Stimulated activated CD8-positive, alpha-beta memory T cell treated with anti-CD3 and anti-CD28 coated beads, Interleukin-15, amount 100 ng/mL, for 4 hours (primary cell): ENCODE data around the gene HOXB1.

ENCODE experiments used
- DNase-seq, 2 donors: peaks; one replicate each; pipeline ENCODE4 v3.0.0-alpha.2; 2020; ENCODE audit warnings: low read depth in 2 of 2

HOXB1 gene

DNA sequence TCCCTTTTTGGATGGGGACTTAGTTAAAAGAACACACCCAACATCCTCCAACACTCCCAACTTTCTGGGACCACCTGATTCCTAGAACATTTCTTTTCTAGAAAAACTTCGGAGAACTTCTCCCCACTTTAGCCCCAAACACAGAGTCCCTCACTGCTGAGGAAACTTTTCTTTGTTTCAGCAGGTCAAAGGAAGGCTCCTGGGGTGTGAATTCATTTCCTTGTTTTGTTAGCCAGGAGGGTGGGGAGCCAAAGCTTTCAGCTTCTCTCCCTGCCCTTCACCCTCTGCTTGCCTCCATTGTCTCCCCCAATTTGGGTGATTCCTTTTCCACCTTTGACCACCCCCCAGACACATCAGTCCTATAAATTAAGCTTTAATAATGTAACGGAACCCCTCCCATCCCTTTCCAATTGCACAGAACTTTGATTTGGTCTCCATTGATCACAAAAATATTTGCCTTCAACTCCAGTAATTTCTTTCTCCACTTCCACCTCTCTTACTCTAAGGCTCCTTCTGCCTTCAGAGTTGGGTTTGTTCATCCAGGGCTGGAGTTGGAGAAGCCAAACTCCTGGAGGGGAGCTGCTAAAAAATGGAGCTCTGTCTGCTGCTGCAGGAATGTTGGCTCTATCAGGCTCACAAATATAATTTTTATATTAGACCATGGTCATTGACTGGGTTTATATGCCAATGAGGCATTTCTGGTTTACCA is 37.0 kb upstream of the HOXB1 start:
- DNase-seq, result no peak

DNA sequence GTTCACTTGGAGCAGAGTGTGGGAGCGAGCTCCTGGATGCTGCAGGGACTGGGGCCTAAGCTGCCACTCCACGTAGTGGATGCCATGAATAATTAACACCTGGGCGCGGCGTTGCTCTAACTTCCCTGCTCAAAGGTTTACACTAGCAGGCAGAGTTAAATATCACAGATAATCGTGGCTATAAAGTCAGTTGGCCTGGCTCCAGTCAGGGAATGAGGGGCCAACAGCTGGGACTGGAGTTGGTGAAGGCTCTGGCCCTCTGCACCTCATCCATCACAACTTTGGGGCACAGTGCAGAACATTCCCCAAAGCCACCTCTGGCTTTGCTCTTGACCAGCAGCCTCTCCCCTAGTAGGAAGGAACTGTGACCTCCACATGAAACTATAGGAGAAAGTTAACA is 36.4 kb upstream of the HOXB1 start:
- no peak for DNase-seq

GRCh38 chr17:48566717-48567116 is 35.9 kb upstream of the HOXB1 start:
- no peak for DNase-seq

DNA sequence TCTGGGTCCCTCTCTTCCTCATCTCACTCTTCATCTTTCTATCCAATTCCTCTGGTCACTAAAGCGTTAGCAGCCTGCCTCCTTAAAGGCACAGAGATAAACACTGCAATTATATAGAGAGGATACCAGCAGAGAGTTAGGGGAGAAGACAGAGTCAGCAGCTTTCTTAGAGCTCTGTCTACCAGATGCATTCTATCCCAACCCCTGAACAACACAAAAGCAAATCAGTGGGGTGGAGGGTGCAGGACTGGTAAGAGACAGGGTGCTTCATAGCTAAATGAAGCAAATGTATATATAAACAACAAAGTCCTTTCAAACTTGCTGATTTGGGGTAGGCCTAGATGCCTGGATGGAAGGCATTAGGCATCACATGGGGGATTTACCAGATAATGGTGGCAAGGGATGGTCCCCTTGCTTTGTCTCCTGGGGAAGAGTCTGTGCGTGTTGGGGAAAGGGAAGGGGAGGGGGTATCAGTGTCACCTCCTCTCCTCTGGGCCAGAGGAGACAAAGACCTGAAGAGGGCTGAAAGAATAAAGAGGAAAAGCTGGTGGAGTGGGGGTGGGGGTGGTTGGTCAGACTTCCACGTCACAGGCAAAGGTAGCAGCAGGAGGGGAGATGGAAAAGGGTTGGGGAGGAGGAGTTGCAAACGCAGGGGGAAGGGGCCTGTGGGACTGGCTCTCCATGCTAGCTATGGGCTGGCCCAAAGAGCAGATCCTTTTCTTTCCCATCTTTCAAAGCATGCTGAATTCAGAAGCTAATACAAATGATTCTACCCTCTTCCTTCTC is 35.3 kb upstream of the HOXB1 start:
- no peak for DNase-seq

GRCh38 chr17:48565022-48565554 is 34.3 kb upstream of the HOXB1 start:
- DNase-seq, result no peak

DNA sequence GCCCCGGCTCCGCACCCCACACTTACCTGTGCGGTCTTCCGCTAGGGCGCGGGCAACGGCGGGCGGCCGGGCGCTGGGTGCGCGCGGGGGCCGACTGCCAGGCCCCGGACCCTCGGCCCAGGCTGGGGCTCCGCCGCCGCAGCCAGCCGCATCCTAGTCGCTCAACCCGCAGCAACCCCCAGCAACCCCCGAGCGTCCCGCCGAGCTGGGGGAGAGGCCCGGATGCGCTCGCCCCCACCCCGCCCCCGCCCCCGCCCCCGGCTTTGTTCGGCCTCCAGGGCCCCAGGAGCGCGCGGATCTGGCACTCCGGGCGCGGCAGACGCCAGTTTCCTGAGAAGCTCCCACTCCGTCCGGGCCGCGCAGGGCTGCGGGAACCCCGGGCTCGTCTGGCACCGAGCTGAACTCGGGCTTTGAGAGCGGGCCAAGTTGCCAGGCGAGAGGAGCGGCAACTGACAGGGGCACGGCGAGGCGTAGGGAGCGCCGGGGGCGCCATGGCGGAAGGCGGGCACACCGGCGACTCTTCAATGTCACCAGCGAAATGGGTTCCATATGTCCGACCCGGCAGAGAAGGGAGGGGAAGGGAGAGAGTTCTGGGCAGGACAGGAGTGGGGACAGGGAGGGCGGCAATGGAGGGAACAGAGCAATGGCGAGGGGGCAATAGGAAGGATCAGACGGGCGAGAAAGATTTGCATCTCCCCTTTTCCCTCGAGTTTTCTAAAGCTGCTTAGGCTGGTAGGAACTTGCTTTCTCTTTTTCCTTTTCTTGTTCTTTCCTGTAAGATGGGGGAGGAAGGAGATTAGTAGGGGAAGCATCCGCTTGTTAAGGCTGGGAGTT is 33.6 kb upstream of the HOXB1 start:
- no peak for DNase-seq

DNA sequence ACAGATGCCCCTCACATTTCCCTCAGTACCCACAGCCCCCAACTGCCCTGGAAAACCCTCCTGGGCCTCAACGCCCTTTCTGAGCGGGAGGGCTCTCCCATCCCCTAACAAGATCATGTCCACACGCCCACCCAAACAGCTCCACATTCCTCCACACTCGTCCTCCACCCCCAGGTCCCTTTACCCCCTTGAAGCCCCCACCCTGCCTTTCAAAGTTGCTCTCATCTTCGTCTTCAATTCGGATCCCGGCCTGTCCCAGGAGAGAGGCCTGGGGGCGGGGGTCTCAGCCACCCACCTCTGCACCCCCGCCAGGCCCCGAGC is 33.0 kb upstream of the HOXB1 start:
- no peak for DNase-seq

DNA sequence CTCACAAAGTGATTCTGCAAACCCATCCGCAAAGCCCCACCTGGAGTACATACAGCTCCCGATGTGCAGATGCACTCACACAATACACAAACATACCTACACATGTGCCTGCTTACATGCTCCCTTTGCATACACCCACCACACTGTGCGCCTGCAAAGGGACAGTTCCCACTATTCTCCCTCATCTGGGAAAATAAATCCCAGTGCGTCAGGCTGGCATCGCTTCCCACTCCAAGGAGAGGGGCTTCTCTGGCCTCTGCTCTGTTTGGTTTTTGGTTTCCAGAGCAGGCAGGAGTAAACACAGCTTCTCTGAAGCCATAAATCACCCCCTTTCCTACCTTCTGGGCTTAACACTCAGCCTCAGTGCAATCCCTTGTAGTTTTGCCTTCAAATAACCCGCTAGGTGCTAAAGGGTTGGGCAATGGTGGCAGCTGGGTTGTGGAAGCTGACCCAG is 32.6 kb upstream of the HOXB1 start:
- no peak for DNase-seq

DNA sequence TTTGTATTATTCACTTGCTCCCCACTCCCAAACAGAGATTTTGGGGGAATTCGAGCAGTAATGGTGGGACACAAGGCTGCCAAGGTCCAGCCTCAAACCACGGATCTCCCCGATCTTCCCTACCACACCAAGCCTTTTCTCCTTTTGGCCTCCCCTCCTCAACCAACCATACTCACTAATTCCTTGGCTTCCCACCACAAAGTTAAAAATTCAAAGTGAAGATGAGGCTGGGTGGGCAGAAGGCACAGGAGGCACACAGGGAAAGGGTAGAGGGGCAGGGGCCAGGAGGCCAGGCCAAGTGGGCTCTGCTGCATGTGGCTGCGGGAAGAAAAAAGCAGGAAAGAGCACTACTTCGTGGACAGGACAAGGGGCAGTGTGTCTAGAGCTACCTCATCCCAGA is 32.1 kb upstream of the HOXB1 start:
- no peak for DNase-seq

DNA sequence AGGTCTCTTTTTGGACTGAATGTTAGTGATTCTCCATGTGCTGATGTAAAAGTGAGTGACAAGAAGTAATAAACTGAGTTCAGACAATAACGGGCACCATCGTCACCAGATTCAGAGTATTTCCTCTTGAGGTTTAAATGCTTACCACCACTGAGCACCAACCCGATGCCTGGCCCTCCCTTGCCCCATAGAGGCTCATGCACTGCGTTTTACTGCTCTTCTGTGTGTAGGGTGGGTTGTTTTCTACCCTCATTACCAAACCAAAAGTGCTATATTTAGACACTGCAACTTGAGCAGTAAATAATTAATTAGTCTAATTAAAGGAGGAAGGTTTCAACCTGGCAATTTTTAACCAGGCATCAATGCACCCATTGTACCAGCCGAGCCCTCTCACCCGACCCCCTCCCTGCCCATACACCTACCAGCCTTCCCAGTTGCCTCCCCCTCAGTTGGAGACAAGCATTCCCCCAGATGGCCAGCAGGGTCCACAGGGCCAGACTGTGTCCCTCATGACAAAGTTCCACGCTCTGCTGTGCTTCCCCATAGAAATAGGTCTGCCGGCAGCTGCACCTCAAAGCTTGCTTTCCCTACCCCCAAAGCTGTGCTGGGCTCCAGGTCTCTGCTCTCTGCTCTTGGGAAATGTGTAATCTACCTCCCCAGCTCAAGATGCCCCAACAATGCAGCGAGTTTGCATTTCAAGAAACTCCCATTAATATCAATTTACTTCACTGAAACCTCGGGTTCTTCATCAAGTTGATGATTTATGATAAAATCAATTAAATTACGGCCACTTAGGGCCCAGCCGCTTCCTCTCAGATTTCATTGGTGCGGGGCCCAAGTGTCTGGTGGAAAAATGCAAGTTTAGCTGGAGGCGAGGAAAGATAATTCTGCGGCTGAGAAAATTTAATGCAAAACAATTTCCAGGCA is 31.3 kb upstream of the HOXB1 start:
- DNase-seq, result no peak

GRCh38 chr17:48559840-48560817 is 29.3 kb upstream of the HOXB1 start:
- no peak for DNase-seq

DNA sequence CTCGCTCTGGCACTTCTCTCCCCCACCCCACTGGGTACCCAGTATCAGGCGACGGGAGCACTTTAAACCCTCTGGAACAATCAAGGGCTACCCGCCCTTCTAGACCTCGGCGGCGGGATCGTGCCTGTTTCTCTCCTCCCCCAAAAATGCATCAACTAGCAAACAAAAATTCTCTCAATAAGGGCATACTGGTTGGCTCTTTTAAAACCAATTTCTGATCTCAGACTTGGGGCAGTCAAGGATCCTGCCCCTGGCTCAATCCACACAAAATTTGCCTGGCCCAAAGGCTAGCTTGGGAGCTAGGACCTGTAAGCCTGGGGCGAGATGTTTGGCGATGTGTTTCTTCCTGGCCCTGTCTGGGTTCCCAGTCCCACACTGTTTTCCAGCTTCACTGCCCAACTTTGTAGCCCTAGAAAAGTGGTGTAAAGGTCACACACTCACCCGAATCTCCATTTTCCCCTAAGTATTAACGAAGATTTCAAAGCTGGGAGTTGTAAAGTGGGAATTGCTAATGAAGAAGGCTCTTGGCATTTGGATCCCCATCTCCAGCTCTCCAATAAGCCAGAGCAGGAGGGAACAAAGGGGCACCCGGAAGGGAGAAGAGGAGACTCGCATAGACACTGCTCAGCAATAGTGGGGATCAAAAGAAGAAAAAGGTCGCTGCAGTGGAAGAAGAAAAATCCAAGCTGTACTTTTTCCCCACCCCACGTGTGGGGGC is 28.5 kb upstream of the HOXB1 start:
- no peak for DNase-seq

DNA sequence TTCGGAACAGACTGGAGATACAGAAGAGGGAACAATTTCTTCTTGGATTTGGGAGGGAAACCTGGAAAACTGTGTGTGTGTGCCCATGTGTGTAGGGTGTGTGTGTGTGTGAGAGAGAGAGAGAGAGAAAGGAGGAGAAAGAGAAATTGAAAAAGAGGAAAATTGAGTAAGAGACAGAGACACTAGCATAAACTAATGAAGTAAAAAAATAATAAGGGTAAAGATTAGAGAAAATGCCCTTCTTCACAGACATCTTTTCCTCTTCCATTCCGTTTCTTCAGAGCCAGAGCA is 28.0 kb upstream of the HOXB1 start:
- no peak for DNase-seq

- DNase-seq, result no peak
Measured at GRCh38 chr17:48558057-48558830, 27.4 kb upstream of the HOXB1 start.

DNA sequence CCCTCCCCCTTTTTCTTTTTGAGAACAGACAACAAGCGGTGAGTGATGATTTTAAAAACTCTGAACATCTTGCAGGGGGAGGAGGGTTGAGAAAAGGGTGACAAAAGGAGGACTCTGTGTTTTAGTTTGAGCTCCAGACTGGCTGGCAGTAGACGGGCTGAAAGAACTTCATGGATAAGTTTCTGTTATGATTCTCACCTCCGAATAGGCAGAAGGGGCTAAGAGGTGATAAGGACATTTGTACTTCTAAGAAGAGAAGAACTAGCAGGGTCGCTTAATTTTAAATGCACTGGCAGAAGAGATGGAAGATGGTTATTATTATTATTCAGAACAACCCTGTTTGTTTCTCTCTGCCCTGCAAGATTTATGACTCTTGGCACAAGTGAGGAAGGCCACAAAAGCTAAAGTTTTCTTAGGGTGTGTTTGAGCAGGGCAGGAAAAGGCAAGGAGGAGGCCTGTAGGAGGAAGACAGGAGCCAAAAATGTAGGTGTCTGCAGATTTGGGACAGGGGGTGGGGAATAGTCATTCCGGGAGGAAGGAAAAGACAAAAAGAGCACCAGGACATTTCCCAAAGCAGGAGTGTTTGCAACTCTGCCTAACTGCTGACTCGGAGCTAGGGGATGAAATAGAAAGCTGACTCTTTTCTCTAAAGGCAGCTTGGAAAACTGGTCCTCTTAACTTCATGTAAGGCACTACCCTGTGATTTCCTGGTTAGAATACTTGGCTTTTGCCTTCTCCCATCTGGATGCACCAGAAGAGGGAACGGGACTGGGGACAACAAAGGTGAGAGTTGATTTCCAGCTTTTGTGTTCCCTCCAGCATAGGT is 26.0 kb upstream of the HOXB1 start:
- no peak for DNase-seq

DNA sequence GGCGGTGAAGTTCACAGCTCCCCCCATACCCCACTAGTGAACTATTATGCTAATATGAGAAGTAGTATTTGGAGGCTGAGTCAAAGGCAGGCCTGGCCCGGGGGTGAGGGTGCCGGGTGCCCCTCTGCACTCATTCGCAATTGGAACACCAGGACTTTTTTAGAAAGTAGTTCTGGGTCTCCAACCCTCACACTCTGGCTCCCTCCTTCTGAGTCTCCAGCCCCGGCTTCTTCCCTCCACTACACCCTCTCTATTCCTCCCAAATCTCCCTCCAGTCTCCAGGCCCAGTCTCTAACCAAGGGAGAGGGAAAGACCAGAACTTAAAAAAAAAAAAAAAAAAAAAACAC is 25.4 kb upstream of the HOXB1 start:
- DNase-seq, result no peak

GRCh38 chr17:48555258-48556228 is 24.7 kb upstream of the HOXB1 start:
- no peak for DNase-seq
